GM21786 (cell line): ENCODE results near the gene KRR1.

Experiments used
- ATAC-seq: cut with Tn5 transposase; IDR thresholded peaks from one replicate; pipeline ENCODE4 v1.9.1; 2021; ENCODE audit not compliant: unreplicated experiment

Gene KRR1

GRCh38 chr12:75511116-75512048 is at the start of gene KRR1:
Gene KRR1 (minus strand): TSS chr12:75511609. CDS start chr12:75511597, 12 bp downstream.
- peak; percentile 96 for ATAC-seq

DNA sequence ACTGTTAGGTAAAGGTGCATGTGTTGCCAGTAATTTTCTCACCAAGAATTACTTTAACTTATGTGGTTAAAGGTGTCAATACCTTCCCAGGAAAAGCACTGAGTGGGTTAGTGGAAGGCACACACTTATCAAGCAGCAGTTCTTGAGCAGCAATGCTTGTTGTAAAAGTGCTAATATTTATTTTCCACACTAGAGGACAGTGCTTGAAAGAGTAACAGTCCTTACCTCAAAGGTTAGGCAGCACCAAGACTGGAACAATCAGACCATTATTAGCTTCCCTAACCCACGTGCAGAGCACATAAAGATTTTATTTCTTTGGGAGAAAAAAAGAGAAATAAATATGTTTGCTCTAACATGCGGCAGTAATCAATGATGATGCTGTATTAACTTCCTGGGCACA is 48.8 kb upstream of the KRR1 start:
- peak; percentile 58 for ATAC-seq

DNA sequence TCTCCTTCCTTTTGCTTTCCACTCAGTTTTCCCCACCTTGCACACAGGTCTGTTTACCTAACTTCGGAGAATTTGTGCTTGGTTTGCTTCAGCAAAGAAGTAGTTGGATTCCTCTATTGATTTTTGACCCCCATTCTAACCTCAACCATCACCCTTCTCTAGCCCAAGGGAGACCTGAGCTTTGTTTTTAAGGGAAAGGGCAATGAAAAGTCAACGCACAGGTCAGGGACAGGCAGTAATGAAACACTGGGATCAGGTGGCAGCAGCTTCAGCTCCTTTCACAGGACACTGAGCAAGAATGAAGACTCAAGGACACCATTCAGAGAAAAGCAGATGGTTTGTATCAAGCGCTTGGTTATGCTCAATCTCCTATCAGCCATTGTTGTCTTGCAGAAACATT is 46.9 kb upstream of the KRR1 start:
- ATAC-seq, result no peak

DNA sequence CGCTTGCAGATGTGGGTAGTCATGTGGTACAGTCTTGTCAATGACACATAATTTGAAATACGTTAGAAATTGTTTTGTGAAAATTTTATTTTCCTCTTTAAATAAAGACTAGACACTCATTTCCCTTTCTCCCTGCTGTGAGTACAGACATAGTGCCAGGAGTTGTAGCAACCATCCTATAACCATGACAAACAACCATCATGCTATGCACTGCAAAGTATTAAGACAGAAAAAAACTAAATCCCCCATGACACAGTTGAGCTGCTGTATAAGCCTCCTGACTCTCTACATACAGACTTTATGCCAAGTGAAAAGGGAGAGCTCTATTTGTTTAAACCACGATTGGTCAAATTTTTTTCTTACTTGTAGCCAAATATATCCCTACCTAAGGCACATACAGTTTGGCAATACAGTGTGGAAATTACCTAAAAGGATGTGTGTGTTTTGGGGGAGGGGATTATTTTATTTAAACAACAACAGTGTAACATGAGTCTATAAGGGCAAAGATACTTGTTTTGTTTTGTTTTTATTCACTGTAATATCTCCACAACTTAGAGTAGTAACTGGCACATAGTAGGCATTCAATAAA is 45.0 kb upstream of the KRR1 start:
- no peak for ATAC-seq

- no peak for ATAC-seq
Observed at GRCh38 chr12:75554556-75554880, 43.1 kb upstream of the KRR1 start.

GRCh38 chr12:75553836-75554555 is 42.6 kb upstream of the KRR1 start:
- ATAC-seq, result no peak

DNA sequence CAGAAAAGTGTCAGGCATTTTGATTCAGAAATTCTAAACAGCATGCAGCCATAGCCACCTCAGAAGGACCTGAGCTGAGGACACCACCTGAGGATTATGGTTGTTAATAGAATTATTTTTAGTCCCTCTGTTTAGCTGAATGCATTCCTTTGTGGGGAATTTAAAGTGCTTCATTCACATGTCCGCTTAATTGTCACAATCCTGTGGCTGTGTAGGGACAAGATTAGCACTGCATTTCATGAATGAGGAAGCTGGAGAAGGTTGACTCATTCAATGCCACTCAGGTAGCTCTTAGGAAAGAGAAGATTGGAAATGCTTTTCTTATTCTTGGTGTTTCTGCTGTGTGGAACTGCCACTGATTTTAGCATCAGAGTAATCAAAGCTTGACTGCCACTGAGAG is 42.0 kb upstream of the KRR1 start:
- no peak for ATAC-seq

- ATAC-seq, result no peak
Observed at GRCh38 chr12:75551477-75551876, 40.1 kb upstream of the KRR1 start.

GRCh38 chr12:75550401-75551240 is 39.2 kb upstream of the KRR1 start:
- no peak for ATAC-seq

- ATAC-seq, result no peak
Observed at GRCh38 chr12:75549989-75550388, 38.6 kb upstream of the KRR1 start.

DNA sequence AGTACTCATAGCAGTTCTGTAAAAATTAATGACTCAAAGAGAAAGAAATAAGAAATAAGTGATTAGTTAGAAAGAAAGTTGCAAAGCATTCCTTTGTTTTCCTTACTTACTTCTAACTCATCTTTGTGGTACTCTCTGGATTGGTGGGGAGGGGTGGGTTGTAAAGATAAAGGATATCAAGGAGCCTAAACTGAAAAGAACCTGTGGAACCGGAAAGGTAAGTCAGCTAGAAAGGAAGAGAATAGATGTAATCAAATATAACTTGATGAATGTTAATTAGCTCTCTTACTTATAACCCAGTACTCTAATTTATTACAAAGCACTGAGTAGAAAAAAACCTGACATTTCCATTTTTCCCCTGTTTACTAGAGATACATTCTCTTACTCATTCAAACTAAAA is 37.5 kb upstream of the KRR1 start:
- ATAC-seq, result no peak

DNA sequence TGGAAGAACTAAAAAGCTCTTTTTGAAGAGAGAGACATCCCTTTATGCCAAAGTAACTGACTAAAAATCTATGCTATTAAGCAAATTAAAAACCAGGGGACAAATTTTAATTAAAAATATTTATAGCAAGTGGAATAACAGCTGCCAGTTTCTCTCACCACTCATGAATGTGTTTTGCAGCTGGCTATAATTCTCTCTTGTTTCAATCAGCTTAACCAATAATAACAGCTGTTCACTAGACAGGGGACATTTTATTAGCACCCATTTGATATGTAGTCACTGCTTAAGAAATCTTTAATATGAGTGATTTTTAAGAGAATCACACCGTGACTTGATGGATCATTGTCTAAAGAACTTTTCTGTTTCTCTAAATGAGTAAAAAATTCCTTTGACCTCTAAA is 34.2 kb upstream of the KRR1 start:
- no peak for ATAC-seq

GRCh38 chr12:75543529-75543928 is 32.1 kb upstream of the KRR1 start:
- no peak for ATAC-seq

GRCh38 chr12:75542942-75543341 is 31.5 kb upstream of the KRR1 start:
- no peak for ATAC-seq

- ATAC-seq, result no peak
Observed at GRCh38 chr12:75539889-75540288, 28.5 kb upstream of the KRR1 start.

DNA sequence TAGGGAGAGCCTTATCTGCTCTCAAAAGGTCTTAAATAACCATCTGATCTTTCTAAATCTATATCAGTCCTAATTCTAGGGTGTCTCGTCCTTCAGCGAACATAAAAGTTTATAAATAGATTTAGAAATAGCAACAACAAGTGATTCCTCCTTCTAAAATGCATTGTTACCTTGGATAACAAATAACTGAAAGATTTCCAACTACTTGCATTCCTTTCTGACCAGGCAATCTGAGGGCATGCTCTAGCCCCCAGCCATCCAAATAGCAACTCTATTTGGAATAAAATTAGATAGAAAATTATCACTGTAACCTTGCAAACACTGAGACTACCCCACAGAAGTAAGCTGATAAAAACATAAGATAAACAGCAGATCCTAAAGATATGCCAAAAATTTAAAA is 21.8 kb upstream of the KRR1 start:
- no peak for ATAC-seq

GRCh38 chr12:75529826-75530225 is 18.4 kb upstream of the KRR1 start:
- no peak for ATAC-seq

GRCh38 chr12:75529316-75529715 is 17.9 kb upstream of the KRR1 start:
- ATAC-seq, result no peak

- no peak for ATAC-seq
Observed at GRCh38 chr12:75528692-75529091, 17.3 kb upstream of the KRR1 start.

DNA sequence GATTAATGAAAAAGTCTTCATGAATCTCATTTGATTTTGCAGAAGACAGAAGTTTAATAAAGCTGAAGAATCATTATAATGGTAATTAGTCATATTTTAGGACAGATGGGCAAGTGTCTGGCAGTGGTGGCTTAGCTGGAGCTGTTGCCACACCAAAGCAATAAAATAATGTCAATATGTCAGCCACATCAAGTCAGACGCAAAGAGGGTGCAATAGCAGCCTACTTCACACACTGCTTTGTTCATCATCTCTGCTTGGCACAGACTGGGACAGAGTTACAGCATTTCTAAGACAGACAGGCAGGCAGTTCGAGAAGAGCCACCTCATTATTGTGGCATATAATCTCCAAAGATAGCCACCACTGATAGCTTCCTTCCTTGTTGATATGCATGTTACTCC is 16.9 kb upstream of the KRR1 start:
- ATAC-seq, result no peak
